HG03342 (cell line): ENCODE measurements around the gene GALNT8.

Experiments used
- ATAC-seq: cut with Tn5 transposase; IDR thresholded peaks from one replicate; pipeline ENCODE4 v1.9.1; 2021; ENCODE audit warnings: mild to moderate bottlenecking, moderate library complexity; ENCODE audit not compliant: unreplicated experiment

Gene GALNT8

GRCh38 chr12:4796216-4796615 lies 76.0 kb downstream of the GALNT8 start:
- ATAC-seq: no peak

- no peak for ATAC-seq
These were observed 76.7 kb downstream of the GALNT8 start for GRCh38 chr12:4796694-4797482.

- ATAC-seq: no peak
These were observed 80.4 kb downstream of the GALNT8 start for GRCh38 chr12:4800555-4800954.

GRCh38 chr12:4802841-4803240 lies 82.6 kb downstream of the GALNT8 start:
- ATAC-seq: no peak

GRCh38 chr12:4806439-4807115 lies 86.4 kb downstream of the GALNT8 start:
- no peak for ATAC-seq

- ATAC-seq: no peak
These were observed 87.0 kb downstream of the GALNT8 start for GRCh38 chr12:4807116-4807783.

- ATAC-seq: no peak
These were observed 87.6 kb downstream of the GALNT8 start for GRCh38 chr12:4807813-4808212.

- ATAC-seq: no peak
These were observed 88.8 kb downstream of the GALNT8 start for GRCh38 chr12:4809013-4809448.

GRCh38 chr12:4809449-4810218 lies 89.4 kb downstream of the GALNT8 start:
- ATAC-seq: no peak

- ATAC-seq: no peak
These were observed 90.0 kb downstream of the GALNT8 start for GRCh38 chr12:4810219-4810671.

GRCh38 chr12:4812624-4813327 lies 92.6 kb downstream of the GALNT8 start:
- no peak for ATAC-seq

GRCh38 chr12:4813741-4814140 lies 93.5 kb downstream of the GALNT8 start:
- ATAC-seq: no peak

- ATAC-seq: no peak
These were observed 94.3 kb downstream of the GALNT8 start for GRCh38 chr12:4814485-4814884.

- no peak for ATAC-seq
These were observed 96.7 kb downstream of the GALNT8 start for GRCh38 chr12:4816744-4817525.

GRCh38 chr12:4817880-4818279 lies 97.7 kb downstream of the GALNT8 start:
- no peak for ATAC-seq

GRCh38 chr12:4819654-4820053 lies 99.5 kb downstream of the GALNT8 start:
- peak; percentile 47 for ATAC-seq

GRCh38 chr12:4820971-4821370 lies 100.8 kb downstream of the GALNT8 start:
- ATAC-seq: no peak
